ENCODE data around the gene ZFYVE9. TPM values are rescaled to one million over a fixed set of nuclear protein-coding genes. Genes with fewer than 3 reads are reported as not detected.

Gene ZFYVE9
- total RNA-seq, 1 donor from 2014 or later: 16.5 TPM

- Histone ChIP-seq H3K4me3 (ENCODE audit: insufficient read depth, low read depth, low read length) (no peak overlapping the region), H3K79me2 (ENCODE audit: insufficient read depth, low read length) (no peaks in the 10 kb centered on the region), H3K27ac (ENCODE audit: low read depth, low read length) (no peak overlapping the region), H2AFZ (ENCODE audit: low read depth, low read length) (no peak overlapping the region), H3K9me3 (ENCODE audit: insufficient read depth, low read depth, low read length) (no peaks in the 10 kb centered on the region), H3K27me3 (ENCODE audit: insufficient read depth, low read length) (peaks cover 7% of the 10 kb centered on the region), H3K9ac (ENCODE audit: low read length) (no peak overlapping the region), H4K20me1 (ENCODE audit: insufficient read depth, low read length) (no peaks in the 10 kb centered on the region), H3K4me1 (ENCODE audit: insufficient read depth, low read length) (no peaks in the 10 kb centered on the region), H3K4me2 (ENCODE audit: low read length) (no peak overlapping the region), H3K36me3 (ENCODE audit: insufficient read depth, low read length) (no peaks in the 10 kb centered on the region)
- Mint-ChIP-seq H3K4me1 (ENCODE audit: low read depth, unreplicated experiment) (no peaks in the 10 kb centered on the region), H3K27ac (ENCODE audit: unreplicated experiment) (no peak overlapping the region), H3K9me3 (ENCODE audit: unreplicated experiment) (no peaks in the 10 kb centered on the region), H3K36me3 (ENCODE audit: low read depth, unreplicated experiment) (no peaks in the 10 kb centered on the region), H3K4me3 (ENCODE audit: unreplicated experiment) (no peak overlapping the region), H3K27me3 (ENCODE audit: low read depth, unreplicated experiment) (peaks cover 15% of the 10 kb centered on the region)
- FAIRE-seq (no peak), DNase-seq (ENCODE audit: low read depth) (no peak)
- TF ChIP-seq, protein P1, sequence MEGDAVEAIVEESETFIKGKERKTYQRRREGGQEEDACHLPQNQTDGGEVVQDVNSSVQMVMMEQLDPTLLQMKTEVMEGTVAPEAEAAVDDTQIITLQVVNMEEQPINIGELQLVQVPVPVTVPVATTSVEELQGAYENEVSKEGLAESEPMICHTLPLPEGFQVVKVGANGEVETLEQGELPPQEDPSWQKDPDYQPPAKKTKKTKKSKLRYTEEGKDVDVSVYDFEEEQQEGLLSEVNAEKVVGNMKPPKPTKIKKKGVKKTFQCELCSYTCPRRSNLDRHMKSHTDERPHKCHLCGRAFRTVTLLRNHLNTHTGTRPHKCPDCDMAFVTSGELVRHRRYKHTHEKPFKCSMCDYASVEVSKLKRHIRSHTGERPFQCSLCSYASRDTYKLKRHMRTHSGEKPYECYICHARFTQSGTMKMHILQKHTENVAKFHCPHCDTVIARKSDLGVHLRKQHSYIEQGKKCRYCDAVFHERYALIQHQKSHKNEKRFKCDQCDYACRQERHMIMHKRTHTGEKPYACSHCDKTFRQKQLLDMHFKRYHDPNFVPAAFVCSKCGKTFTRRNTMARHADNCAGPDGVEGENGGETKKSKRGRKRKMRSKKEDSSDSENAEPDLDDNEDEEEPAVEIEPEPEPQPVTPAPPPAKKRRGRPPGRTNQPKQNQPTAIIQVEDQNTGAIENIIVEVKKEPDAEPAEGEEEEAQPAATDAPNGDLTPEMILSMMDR (IDR thresholded peaks at IDR 0.05; ENCODE audit: insufficient read depth, low read depth, low read length): no peak
- TF ChIP-seq EZH2 (IDR thresholded peaks at IDR 0.05; ENCODE audit: insufficient read depth, low read length): no peak
These were observed 18.3 kb upstream of the ZFYVE9 start for GRCh38 chr1:52123622-52124021.

DNA sequence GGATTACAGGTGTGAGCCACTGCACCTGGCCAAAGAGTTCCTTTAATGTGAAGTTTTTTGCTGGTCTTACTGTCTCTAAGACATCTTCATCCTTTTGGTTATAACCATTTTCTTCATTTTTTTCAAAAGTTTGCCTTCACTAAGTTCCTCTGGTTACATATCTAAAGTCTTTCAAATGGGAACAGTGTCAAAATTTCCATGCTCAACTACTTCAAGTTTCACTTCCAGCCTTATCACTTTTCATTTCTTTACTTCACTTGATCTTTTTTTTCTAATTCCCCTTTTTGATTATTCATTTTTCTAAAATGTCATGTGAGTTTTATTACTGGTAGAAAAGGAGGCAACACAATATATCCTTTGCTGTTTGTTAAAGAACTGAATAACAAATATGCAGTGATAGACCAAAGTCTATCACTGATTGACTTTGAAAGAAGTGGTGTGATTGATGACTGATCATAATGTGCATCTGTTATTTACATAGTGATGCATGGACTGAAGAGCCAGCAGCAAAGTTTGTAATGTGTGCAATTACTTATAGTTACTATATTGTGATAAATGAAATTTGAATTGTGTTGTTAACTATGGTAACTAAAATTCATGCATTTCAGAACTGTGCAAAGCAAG is 16.0 kb upstream of the ZFYVE9 start:
- no peaks in the 10 kb centered on the region for H3K36me3 Mint-ChIP-seq (ENCODE audit: low read depth, unreplicated experiment)
- peaks cover 2% of the 10 kb centered on the region for H3K9me3 Mint-ChIP-seq (ENCODE audit: unreplicated experiment)
- no peak overlapping the region for H3K4me3 Mint-ChIP-seq (ENCODE audit: unreplicated experiment)
- FAIRE-seq (no peak), DNase-seq (ENCODE audit: low read depth) (no peak)
- Histone ChIP-seq H4K20me1 (ENCODE audit: insufficient read depth, low read length) (no peaks in the 10 kb centered on the region), H3K4me1 (ENCODE audit: insufficient read depth, low read length) (no peaks in the 10 kb centered on the region), H3K27me3 (ENCODE audit: insufficient read depth, low read length) (peaks cover 4% of the 10 kb centered on the region), H2AFZ (ENCODE audit: low read depth, low read length) (no peak overlapping the region), H3K79me2 (ENCODE audit: insufficient read depth, low read length) (no peaks in the 10 kb centered on the region), H3K4me3 (ENCODE audit: insufficient read depth, low read depth, low read length) (no peak overlapping the region), H3K9me3 (ENCODE audit: insufficient read depth, low read depth, low read length) (no peaks in the 10 kb centered on the region), H3K4me2 (ENCODE audit: low read length) (no peak overlapping the region), H3K36me3 (ENCODE audit: insufficient read depth, low read length) (no peaks in the 10 kb centered on the region), H3K9ac (ENCODE audit: low read length) (no peak overlapping the region), H3K27ac (ENCODE audit: low read depth, low read length) (no peak overlapping the region)
- H3K4me1 Mint-ChIP-seq (ENCODE audit: low read depth, unreplicated experiment): no peaks in the 10 kb centered on the region
- TF ChIP-seq EZH2 (IDR thresholded peaks at IDR 0.05; ENCODE audit: insufficient read depth, low read length): no peak
- TF ChIP-seq, protein P1 (IDR thresholded peaks at IDR 0.05; ENCODE audit: insufficient read depth, low read depth, low read length): no peak
- no peak overlapping the region for H3K27ac Mint-ChIP-seq (ENCODE audit: unreplicated experiment)
- H3K27me3 Mint-ChIP-seq (ENCODE audit: low read depth, unreplicated experiment): peaks cover 9% of the 10 kb centered on the region

Measured in astrocyte (in vitro differentiated cells and primary cell).